ENCODE results near the gene ANGPT4. TPM values are rescaled to one million over a fixed set of nuclear protein-coding genes. Genes with fewer than 3 reads are reported as not detected.
A peak's percentile ranks its signal among the peaks of the same experiment; 100 is the strongest.

ANGPT4 gene
- total RNA-seq, 2 donors from 2014 or later = 0.06 TPM; not detected in 1

GRCh38 chr20:843912-844311, 72.2 kb downstream of the ANGPT4 start:
- Mint-ChIP-seq H3K9me3 (no peaks in the 10 kb centered on the region), H3K27me3 (no peaks in the 10 kb centered on the region), H3K36me3 (ENCODE audit: low read depth) (peaks cover 10% of the 10 kb centered on the region), H3K27ac (no peak overlapping the region), H3K4me3 (peak overlapping the region; percentile 84), H3K4me1 (peaks cover 19% of the 10 kb centered on the region)
- ATAC-seq (replicated peaks) = no peak

- Mint-ChIP-seq H3K27ac (no peak overlapping the region), H3K27me3 (no peaks in the 10 kb centered on the region), H3K36me3 (ENCODE audit: low read depth) (peaks cover 10% of the 10 kb centered on the region), H3K9me3 (no peaks in the 10 kb centered on the region), H3K4me3 (no peak overlapping the region), H3K4me1 (peaks cover 27% of the 10 kb centered on the region)
- ATAC-seq (replicated peaks) = no peak
Measured at GRCh38 chr20:842547-842940, 73.6 kb downstream of the ANGPT4 start.

GRCh38 chr20:841568-842546, 74.3 kb downstream of the ANGPT4 start:
- H3K36me3 Mint-ChIP-seq (ENCODE audit: low read depth) = peaks cover 10% of the 10 kb centered on the region
- no peaks in the 10 kb centered on the region for H3K27me3 Mint-ChIP-seq
- ATAC-seq (replicated peaks) = no peak
- H3K4me1 Mint-ChIP-seq = peaks cover 27% of the 10 kb centered on the region
- peak overlapping the region; percentile 33 for H3K4me3 Mint-ChIP-seq
- H3K27ac Mint-ChIP-seq = no peak overlapping the region
- H3K9me3 Mint-ChIP-seq = no peaks in the 10 kb centered on the region

GRCh38 chr20:840858-841567, 75.1 kb downstream of the ANGPT4 start:
- H3K9me3 Mint-ChIP-seq = no peaks in the 10 kb centered on the region
- peaks cover 25% of the 10 kb centered on the region for H3K4me1 Mint-ChIP-seq
- no peaks in the 10 kb centered on the region for H3K27me3 Mint-ChIP-seq
- H3K36me3 Mint-ChIP-seq (ENCODE audit: low read depth) = peaks cover 7% of the 10 kb centered on the region
- H3K27ac Mint-ChIP-seq = no peak overlapping the region
- ATAC-seq (replicated peaks) = no peak
- H3K4me3 Mint-ChIP-seq = peak overlapping the region; percentile 64

GRCh38 chr20:840503-840857, 75.7 kb downstream of the ANGPT4 start:
- Mint-ChIP-seq H3K36me3 (ENCODE audit: low read depth) (peaks cover 2% of the 10 kb centered on the region), H3K27ac (no peak overlapping the region), H3K4me1 (peaks cover 25% of the 10 kb centered on the region), H3K27me3 (no peaks in the 10 kb centered on the region), H3K4me3 (peak overlapping the region; percentile 64), H3K9me3 (no peaks in the 10 kb centered on the region)
- no peak for ATAC-seq (replicated peaks)

GRCh38 chr20:839626-840025, 76.5 kb downstream of the ANGPT4 start:
- no peaks in the 10 kb centered on the region for H3K27me3 Mint-ChIP-seq
- H3K9me3 Mint-ChIP-seq = no peaks in the 10 kb centered on the region
- H3K4me1 Mint-ChIP-seq = peaks cover 34% of the 10 kb centered on the region
- H3K27ac Mint-ChIP-seq = no peak overlapping the region
- peak overlapping the region; percentile 64 for H3K4me3 Mint-ChIP-seq
- no peaks in the 10 kb centered on the region for H3K36me3 Mint-ChIP-seq (ENCODE audit: low read depth)
- ATAC-seq (replicated peaks) = no peak

- Mint-ChIP-seq H3K4me1 (peaks cover 29% of the 10 kb centered on the region), H3K4me3 (no peak overlapping the region), H3K27ac (no peak overlapping the region), H3K9me3 (no peaks in the 10 kb centered on the region), H3K36me3 (ENCODE audit: low read depth) (no peaks in the 10 kb centered on the region), H3K27me3 (no peaks in the 10 kb centered on the region)
- ATAC-seq (replicated peaks) = no peak
Measured at GRCh38 chr20:839015-839414, 77.1 kb downstream of the ANGPT4 start.

- Mint-ChIP-seq H3K4me1 (peaks cover 29% of the 10 kb centered on the region), H3K4me3 (peak overlapping the region; percentile 91), H3K27ac (peak overlapping the region; percentile 91), H3K36me3 (ENCODE audit: low read depth) (no peaks in the 10 kb centered on the region), H3K9me3 (no peaks in the 10 kb centered on the region), H3K27me3 (no peaks in the 10 kb centered on the region)
- ATAC-seq (replicated peaks) = peak; percentile 43
Measured at GRCh38 chr20:836190-836589, 79.9 kb downstream of the ANGPT4 start.

GRCh38 chr20:835608-836045, 80.5 kb downstream of the ANGPT4 start:
- peak; percentile 4 for ATAC-seq (replicated peaks)
- peak overlapping the region; percentile 91 for H3K27ac Mint-ChIP-seq
- H3K36me3 Mint-ChIP-seq (ENCODE audit: low read depth) = no peaks in the 10 kb centered on the region
- H3K27me3 Mint-ChIP-seq = no peaks in the 10 kb centered on the region
- no peaks in the 10 kb centered on the region for H3K9me3 Mint-ChIP-seq
- peaks cover 29% of the 10 kb centered on the region for H3K4me1 Mint-ChIP-seq
- H3K4me3 Mint-ChIP-seq = peak overlapping the region; percentile 91

GRCh38 chr20:834151-834746, 81.9 kb downstream of the ANGPT4 start:
- Mint-ChIP-seq H3K36me3 (ENCODE audit: low read depth) (no peaks in the 10 kb centered on the region), H3K27ac (peak overlapping the region; percentile 91), H3K9me3 (no peaks in the 10 kb centered on the region), H3K27me3 (no peaks in the 10 kb centered on the region), H3K4me1 (peaks cover 29% of the 10 kb centered on the region), H3K4me3 (peak overlapping the region; percentile 91)
- no peak for ATAC-seq (replicated peaks)

GRCh38 chr20:833450-834150, 82.5 kb downstream of the ANGPT4 start, which contains the start of gene FAM110A:
FAM110A (plus strand) TSS chr20:833715; CDS start chr20:844805, 11,090 bp downstream.
- Mint-ChIP-seq H3K4me3 (peak within 1 kb of the TSS; percentile 91), H3K27me3 (no peaks in the 10 kb centered on the region), H3K4me1 (peaks cover 28% of the 10 kb centered on the region), H3K9me3 (no peaks in the 10 kb centered on the region), H3K27ac (peak within 1 kb of the TSS; percentile 91), H3K36me3 (ENCODE audit: low read depth) (no peaks in the 10 kb centered on the region)
- ATAC-seq (replicated peaks) = peak; percentile 89

- H3K4me3 Mint-ChIP-seq = peak overlapping the region; percentile 91
- H3K9me3 Mint-ChIP-seq = no peaks in the 10 kb centered on the region
- peak overlapping the region; percentile 91 for H3K27ac Mint-ChIP-seq
- H3K4me1 Mint-ChIP-seq = peaks cover 23% of the 10 kb centered on the region
- no peaks in the 10 kb centered on the region for H3K36me3 Mint-ChIP-seq (ENCODE audit: low read depth)
- H3K27me3 Mint-ChIP-seq = no peaks in the 10 kb centered on the region
- peak; percentile 43 for ATAC-seq (replicated peaks)
Measured at GRCh38 chr20:833121-833449, 83.0 kb downstream of the ANGPT4 start.

GRCh38 chr20:831956-832355, 84.2 kb downstream of the ANGPT4 start:
- H3K27me3 Mint-ChIP-seq = no peaks in the 10 kb centered on the region
- no peak overlapping the region for H3K4me3 Mint-ChIP-seq
- no peak overlapping the region for H3K27ac Mint-ChIP-seq
- ATAC-seq (replicated peaks) = no peak
- no peaks in the 10 kb centered on the region for H3K9me3 Mint-ChIP-seq
- peaks cover 17% of the 10 kb centered on the region for H3K4me1 Mint-ChIP-seq
- H3K36me3 Mint-ChIP-seq (ENCODE audit: low read depth) = no peaks in the 10 kb centered on the region

- Mint-ChIP-seq H3K27ac (no peak overlapping the region), H3K4me3 (no peak overlapping the region), H3K36me3 (ENCODE audit: low read depth) (no peaks in the 10 kb centered on the region), H3K9me3 (no peaks in the 10 kb centered on the region), H3K4me1 (peaks cover 11% of the 10 kb centered on the region), H3K27me3 (no peaks in the 10 kb centered on the region)
- no peak for ATAC-seq (replicated peaks)
Measured at GRCh38 chr20:831251-831650, 84.9 kb downstream of the ANGPT4 start.

Measured in activated T-helper 17 cell treated with anti-CD3 and anti-CD28 coated beads, Interleukin-2, amount 50 U/mL, for 72 hours (primary cell).